ENCODE measurements around the gene SMPDL3A.

The SMPDL3A gene

DNA sequence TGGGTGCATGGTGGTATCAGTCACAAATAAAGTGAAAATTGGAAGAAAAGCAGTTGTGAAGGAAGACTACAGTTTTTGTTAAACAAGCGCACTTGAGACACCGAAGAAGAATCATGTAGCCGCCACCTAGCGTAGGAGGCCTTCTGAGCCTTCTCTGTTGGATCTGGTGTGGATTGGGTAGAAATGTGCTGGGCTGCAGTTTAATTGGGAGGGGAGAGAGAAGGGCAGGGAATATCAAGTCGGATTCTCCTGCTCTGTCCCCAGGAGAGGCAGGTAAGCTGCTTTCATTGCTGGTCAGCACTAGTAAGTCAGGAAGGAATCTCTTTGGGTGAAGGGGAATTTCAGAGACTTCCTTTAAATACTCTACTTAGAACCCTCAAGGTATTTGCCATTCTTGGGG is 10.8 kb upstream of the SMPDL3A start:
- DNase-seq (ENCODE audit: low read depth), result no peak

DNA sequence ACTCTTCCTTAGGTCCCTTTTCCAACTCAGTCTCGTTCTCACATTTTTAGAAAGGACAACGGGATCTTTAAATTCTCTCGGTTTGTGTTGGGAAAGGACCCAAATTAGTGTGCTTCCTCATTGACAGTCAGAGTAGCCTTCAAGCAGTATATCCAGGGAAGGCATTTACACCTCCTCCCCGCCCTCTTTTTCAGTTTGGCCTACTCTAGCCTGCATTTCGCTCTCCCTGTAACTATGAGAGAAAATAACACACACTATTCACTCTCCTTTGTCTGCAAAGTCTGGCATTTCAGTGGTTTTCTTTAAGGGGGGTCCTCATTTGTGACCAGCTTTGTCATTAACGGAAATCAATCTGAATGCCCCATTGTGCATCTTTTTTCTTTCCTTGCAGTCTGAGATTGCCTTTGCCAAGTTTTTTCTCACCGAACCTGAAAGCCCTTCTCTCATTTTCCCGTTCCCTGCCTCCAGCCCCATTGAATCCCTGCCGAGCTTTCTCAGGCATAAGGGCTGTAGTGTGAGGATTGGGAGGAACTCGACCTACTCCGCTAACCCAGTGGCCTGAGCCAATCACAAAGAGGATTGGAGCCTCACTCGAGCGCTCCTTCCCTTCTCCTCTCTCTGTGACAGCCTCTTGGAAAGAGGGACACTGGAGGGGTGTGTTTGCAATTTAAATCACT is 9.9 kb upstream of the SMPDL3A start:
- no peak for DNase-seq (ENCODE audit: low read depth)

DNA sequence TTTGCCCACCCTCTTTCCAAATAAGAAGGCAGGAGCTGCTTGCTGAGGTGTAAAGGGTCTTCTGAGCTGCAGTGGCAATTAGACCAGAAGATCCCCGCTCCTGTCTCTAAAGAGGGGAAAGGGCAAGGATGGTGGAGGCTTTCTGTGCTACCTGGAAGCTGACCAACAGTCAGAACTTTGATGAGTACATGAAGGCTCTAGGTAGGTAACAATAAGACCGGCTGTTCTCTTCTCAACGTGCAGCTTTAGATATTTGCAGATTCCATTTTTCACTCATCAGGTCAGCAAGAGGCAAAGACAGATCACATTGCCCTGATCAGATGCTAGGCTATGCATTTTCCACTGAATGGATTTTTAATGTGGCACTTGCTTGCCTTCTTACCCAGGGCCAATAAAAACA is 9.4 kb upstream of the SMPDL3A start, which contains the start of gene FABP7:
Gene FABP7, plus strand, starts transcription at position 50 of the 400 bp plus-strand sequence. Its CDS starts 79 bp downstream, at position 129.
- no peak for DNase-seq (ENCODE audit: low read depth)

DNA sequence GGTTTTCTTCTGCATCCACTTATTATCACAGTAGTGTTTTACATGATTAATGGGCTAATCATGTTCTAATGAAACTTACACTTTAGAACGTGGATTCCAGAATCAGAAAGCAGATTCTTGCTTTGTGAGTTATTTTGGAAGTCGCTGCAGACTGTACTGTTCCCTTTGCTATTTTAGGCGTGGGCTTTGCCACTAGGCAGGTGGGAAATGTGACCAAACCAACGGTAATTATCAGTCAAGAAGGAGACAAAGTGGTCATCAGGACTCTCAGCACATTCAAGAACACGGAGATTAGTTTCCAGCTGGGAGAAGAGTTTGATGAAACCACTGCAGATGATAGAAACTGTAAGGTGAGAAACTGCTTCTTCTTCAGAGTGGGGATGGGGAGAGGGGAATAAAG is 8.9 kb upstream of the SMPDL3A start:
- no peak for DNase-seq (ENCODE audit: low read depth)

DNA sequence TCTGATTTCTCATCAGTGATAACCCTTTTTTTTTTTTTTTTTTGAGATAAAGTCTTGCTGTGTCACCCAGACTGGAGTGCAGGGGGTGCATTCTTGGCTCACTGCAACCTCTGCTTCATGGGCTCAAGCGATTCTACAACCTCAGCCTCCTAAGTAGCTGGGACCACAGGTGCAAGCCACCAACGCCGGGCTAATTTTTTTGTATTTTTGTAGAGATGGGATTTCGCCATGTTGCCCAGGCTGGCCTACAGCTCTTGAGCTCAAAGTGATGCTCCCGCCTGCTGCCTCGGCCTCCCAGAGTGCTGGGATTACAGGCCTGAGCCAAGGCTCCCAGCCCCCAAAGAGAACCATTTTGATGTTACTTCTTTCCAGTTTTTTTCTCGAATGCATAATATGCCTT is 7.3 kb upstream of the SMPDL3A start:
- DNase-seq (ENCODE audit: low read depth), result no peak

DNA sequence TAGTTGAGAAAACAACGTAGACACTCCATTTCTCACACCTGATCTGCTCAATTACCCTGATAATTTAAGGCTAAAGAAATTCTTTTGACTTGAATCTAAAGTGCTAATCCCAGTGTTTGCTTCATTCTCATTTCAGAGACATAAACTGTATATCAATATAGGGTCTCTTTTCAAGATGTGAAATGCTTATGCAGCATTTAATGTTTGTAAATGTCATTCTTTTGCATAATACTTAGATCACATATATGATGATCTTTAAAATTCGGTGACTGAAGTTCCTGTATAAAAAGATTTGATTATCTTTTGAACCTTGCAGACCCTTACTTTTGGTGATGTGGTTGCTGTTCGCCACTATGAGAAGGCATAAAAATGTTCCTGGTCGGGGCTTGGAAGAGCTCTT is 5.7 kb upstream of the SMPDL3A start:
- DNase-seq (ENCODE audit: low read depth), result no peak

DNA sequence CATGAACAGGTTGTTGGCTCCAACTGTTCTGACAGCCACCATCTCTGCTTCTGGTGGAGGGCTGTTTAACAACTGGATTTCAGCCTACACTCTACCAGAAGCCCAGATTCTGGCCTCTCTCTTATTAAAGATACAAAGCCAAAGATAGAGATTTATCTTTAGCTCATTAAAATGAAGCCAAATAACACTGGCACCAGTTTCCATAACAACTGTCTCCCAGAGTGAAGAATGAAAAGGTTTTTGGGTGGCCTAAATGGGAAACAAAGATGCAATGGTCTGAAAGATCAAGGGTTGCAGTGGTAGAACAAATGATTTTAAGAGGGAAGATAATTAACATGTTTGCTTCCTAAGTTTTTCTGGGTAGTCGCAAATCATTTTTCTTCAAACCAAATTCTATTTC is 3.2 kb upstream of the SMPDL3A start:
- DNase-seq (ENCODE audit: low read depth), result no peak

DNA sequence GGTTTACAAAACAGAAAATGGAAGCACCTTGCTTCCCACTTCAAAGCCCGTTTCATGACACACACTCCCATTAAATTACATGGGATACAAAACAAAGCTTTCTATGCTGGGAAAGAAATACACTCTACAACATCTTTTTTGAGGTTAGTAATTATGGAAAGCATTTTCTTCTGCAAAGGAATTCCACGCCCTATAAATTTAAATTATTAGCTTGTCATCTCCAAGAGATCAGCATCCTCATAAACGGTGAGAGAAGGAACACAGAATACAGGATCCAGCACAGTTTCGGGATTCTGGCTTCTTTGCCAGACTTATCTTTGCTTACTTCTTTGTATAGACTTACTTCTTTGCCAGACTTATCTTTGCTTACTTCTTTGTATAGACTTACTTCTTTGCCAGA is 1.3 kb upstream of the SMPDL3A start:
- no peak for DNase-seq (ENCODE audit: low read depth)

DNA sequence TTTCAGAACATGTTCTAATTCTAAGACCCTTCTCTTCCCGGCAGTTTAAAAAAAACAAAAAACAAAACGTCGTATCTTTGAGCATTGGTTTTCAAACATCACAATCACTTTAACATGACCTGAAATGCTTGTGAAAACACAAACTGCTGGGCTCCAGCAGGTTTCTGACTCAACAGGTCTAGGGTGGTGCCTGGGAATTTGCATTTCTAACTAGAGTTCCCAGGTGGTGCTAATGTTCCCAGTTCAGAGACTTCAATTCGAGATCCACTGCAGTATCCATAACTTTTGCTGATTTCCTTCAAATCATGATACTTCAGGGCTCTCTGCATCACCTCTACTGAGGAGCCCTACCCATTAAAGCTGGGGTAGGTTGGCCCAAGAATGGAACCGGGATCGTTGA is 850 bp upstream of the SMPDL3A start:
- DNase-seq (ENCODE audit: low read depth), result no peak

DNA sequence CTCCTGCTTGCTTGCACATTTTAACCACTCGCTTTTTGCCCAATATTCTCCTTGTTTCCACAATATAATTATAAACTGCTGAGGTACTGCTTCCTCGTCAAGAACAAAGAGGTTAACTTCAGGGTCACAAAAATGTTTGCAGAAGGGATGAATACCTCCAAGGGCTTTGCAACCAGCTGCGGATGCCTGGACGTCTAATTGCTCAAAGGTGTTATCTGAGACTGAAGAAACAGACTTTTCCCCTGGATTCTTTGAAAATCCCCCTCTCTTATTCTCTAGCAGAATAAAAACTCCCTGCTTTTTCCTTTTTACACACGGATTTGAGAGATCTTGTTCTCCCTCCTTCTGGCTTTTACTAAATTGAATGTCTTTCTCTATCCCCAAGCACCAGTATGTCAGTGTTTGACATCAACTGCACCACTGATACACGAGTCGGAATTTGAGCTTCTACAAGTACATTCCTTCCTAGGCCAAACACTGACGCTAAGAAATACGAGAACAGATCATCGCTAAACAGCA is 336 bp upstream of the SMPDL3A start:
- DNase-seq (ENCODE audit: low read depth), result peak; percentile 64

DNA sequence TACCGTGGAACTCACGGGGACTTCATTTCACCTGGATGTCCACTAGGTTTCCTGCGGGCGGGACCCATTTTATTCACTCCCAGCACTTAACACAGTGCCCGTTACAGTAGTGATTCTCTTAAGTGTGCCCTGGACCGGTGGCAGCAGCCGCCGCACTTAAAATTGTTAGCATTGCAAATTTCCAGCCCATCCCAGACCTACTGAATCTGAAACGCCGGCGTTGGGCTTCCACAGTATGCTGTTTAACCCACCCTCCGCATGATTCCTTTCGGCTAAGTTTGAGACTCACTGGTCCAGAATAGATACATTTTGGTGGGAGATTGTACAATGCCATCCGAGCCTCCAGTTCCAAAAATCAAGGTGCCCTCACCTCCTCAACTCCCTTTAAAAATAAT is 967 bp downstream of the SMPDL3A start:
- no peak for DNase-seq (ENCODE audit: low read depth)

DNA sequence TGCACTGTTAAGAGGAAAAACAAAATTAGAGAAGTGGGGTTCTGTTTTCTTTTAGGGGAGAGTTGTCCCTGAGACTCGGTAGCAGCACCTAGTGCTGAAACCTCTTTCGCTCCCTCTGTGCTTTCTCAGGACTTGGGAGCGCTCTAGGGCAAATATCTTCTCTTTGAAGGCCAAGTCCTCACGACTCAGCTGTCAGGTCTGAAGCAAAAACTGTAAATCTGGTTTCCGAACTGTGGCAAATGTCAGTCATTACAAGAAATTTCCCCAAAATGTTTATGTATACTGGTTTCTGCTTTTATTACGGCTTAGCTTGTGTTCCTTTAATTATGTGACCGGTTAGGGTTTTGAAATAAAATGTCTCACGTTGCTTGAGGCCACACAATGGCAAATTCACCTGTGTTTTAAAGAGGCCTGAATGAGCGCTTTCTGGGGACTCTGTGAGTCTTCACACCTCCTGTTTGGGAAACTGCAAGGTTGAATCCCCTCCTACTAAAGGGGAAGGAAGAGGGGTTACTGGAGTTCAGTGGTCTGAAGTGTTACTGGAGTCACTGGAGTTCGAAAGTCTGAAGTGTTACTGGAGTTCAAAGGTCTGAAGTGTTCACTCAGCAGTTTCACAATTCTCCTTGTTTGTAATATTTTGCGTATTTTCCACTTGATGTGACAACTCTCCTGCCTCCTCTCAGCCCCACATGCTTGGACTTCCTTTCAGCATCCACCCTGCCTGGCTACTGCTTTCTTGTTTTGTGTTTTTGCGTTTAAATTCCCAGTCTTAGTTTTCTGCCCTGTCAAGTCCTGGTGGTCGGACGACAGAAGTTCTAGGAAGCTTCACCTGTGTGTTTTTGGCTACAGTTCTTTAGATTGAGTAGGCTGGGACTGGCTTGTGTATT is 1.6 kb downstream of the SMPDL3A start:
- no peak for DNase-seq (ENCODE audit: low read depth)

DNA sequence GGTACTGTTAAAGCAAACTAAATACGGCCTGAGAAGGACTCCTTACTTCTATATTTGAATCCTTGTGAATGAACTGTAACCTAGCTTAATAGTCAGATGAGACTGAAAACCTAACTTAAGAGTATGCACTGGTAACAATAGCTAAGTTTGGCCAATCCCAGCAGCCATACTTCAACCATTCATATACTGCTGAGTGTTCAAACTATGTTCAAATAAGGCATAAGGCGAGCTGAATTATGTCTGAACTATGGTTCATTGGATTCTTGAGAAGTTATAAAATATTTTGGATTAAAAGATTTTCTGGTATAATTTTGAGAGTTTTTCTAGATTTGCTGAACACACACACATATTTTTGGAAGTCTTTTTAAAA is 2.2 kb downstream of the SMPDL3A start:
- no peak for DNase-seq (ENCODE audit: low read depth)

DNA sequence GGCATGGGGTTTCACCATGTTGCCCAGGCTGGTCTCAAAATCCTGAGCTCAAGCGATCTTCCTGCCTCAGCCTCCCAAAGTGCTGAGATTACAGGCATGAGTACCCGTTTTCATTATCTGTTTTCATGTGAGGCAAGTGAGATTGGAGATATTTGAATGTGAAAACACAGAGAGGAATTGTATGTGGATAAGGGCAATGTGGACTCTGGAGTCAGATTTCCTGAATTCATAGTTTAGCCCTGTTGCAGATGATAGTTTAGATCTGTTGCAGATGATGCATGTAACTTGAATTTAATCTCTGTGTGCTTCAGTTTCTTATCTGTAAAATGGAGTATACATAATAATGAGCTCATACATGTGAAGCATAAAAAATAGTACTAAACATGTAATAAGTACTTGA is 3.7 kb downstream of the SMPDL3A start:
- no peak for DNase-seq (ENCODE audit: low read depth)

DNA sequence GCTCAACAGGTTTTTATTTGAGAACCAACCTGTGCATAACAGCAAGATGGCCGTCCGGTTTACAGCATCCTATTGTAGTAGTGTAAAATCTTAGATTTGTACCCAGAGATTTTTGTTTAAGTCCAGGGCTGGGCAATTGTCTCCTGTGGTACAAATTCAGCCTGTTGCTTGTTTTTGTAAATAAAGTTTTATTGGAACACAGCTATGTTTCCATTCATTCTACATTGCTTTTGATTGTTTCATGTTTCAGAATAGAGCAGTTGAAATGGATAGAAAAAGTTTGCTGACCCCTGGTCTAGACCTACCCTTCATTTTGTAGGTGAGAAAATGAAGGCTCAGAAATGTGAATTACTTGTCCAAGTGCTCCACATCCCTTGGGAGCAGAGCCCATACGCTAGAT is 8.5 kb downstream of the SMPDL3A start:
- DNase-seq (ENCODE audit: low read depth), result no peak

DNA sequence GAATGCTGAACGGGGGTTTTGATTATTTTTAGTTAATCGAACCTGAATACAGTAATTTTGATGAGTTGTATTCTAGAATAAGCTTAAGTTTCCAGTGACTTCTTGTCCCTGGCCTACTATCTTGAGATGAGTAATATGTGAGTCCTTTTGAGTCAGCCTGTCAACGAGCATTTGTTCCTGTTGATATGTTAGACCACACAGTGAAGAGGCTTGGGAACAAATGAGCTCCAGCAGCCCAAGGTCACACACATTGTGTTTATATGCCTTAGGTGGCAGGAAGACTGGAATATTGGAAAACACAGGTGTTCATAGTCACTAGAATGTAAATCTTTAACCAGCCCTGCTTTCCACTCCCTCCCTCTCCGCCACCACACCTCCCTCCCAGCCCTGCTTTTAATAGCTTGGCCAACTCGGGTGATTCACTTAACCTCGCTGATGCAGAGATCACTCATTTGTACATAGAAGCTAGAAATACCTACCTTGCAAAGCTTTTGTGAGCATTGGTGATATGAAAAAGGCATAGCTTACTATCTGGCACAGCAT is 9.1 kb downstream of the SMPDL3A start:
- DNase-seq (ENCODE audit: low read depth), result no peak

DNA sequence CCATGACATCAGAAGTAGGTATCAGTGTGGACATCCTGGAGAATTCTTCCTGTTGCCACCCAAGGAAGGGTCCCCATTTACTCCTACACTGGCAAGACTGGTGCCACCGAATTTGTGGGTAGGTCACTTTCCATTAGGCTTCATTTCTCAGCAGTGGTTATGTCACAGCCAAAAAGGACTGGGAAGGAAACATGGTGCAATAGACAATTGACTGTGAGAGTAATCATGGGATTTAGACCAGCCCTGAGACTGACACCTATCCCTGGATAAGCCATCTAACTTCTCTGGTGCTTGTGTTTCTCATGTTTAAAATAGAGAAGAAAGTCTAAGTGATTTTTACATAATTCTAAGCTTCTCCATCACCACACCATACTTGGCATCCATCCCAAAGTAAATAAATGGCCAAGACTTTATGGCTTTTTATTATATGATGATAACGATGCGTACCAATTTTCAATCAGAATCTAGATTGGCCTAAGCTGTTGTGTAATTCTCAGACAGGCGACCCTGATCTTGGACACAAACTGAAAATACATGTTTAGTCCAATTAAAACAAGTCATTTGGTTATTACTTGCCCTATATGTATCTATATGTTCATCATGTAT is 10.2 kb downstream of the SMPDL3A start:
- no peak for DNase-seq (ENCODE audit: low read depth)

DNA sequence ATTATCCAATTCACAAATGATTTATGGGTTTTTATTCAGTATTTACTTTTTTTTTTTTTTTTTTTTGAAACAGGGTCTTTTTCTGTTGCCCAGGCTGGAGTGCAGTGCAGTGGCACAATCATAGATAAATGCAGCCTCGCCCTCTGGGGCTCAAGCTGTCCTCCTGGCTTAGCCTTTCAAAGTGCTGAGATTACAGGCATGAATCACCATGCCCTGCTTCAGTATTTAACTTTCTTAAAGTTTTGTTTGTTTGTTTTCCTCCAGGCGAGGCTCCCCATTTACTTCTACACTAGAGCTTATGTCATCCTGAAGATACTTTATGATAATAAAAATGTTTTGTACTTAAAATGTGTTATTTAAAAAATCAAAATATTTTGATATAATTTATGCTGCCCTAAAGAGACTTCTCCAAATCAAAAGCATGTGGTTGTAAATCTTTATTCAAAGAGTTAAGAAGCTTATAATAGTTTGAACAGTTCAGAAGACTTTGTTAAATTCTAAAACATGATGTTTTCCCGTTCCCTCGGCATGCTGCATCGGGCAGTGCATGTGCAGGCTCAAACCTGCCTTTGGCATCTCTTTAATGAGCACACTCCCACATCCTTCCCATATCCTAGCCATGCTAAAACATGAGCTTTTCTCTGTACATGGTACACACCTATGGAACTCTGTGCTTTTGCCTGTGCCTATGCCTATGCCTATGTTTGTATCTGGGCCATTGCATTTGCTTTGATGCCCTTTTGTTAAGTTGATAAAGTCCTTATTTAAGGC is 11.0 kb downstream of the SMPDL3A start:
- no peak for DNase-seq (ENCODE audit: low read depth)

DNA sequence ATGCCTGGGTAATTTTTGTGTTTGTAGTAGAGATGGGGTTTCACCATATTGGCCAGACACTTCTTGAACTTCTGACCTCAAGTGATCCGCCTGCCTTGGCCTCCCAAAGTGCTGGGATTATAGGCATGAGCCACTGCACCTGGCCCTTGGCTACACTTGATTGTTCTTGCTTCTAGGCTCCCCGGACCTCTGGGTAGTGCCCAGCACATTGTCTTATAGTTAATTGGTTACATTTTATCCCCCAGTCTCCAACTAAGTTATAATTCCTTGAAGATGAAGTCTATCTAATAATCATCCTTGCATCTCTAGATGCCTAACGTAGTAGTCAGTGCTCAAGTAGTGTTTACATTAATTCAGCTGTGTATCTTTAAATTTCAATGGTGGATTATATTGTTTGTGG is 11.8 kb downstream of the SMPDL3A start:
- DNase-seq (ENCODE audit: low read depth), result no peak

DNA sequence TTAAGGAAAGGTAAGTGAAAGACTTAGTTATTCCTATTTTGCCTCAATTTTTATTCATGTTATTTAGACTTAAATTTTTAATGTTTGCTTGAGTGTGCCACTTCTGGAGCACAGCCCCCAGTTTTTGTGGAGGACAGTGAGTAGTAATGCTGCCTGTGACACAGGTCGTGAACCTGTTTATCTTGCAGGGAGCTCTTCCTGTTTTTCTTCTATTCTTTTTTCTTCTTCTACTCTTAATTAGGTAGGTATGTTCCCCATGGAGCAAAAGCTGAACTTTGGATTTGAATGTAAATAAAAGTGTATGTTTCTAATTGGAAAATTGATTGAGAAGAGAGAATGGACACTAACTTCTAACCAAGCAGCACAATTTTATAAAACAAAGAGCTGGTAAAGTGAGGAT is 12.3 kb downstream of the SMPDL3A start:
- DNase-seq (ENCODE audit: low read depth), result no peak

DNA sequence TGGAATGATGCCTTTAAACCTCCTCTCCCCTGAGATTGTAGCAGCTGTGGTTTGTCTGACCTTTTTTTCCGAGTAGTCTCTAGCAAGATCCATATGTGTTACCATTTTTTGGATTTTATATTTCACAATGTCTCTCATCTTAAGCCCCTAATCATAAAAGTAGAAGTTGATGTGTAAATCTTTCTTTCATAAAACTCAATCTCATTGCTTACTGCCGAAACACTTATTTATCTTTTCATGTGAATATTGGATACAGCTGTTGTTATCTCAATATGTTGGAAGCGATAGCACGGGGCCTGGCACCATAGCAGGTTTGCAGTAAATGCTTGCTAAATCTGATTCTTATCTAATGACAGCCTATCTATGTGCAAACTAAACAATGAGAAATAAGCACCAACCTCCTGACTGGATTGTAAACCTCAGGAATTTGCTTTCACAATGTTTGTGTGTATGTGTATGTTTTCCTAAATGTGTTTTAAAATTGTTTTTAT is 14.2 kb downstream of the SMPDL3A start:
- peak; percentile 82 for DNase-seq (ENCODE audit: low read depth)
